ENCODE measurements around the gene CHMP1A.
A peak's percentile ranks its signal among the peaks of the same experiment; 100 is the strongest.
"Not testable (repeated sequence)": the region's sequence is repeated elsewhere in the genome, so short reads cannot be mapped to it uniquely, and the experiment has no call there.

Gene CHMP1A

GRCh38 chr16:89667633-89668032 lies 10.1 kb upstream of the CHMP1A start:
- Histone ChIP-seq H3K14ac (ENCODE audit: low read length) (no peak overlapping the region), H3K4me1 (ENCODE audit: control insufficient read depth in 1 of 2, insufficient read depth in 2 of 2, low read length in 2 of 2) (no peaks in the 10 kb centered on the region), H3K27ac (ENCODE audit: low read depth, low read length) (no peak overlapping the region), H3K36me3 (ENCODE audit: control insufficient read depth in 1 of 2, insufficient read depth in 2 of 2, low read length in 2 of 2) (peaks cover 19 to 20% of the 10 kb centered on the region in 2 experiments), H2BK5ac (ENCODE audit: low read depth, low read length, poor library complexity) (no peak overlapping the region), H4K12ac (ENCODE audit: low read depth, low read length) (no peak overlapping the region), H3K4me2 (ENCODE audit: low read length) (no peak overlapping the region), H4K91ac (ENCODE audit: low read depth, low read length) (no peak overlapping the region), H3K18ac (ENCODE audit: low read length) (no peak overlapping the region), H2AK5ac (ENCODE audit: low read length) (no peak overlapping the region), H3K4me3 (ENCODE audit: low read depth, low read length) (peak overlapping the region; percentile 2), H3K9me3 (ENCODE audit: insufficient read depth, low read depth, low read length) (peaks cover 13% of the 10 kb centered on the region), H2BK12ac (ENCODE audit: low read length) (no peak overlapping the region), H3K27me3 (ENCODE audit: insufficient read depth, low read length) (no peaks in the 10 kb centered on the region), H2BK120ac (ENCODE audit: insufficient read depth, low read length, poor library complexity) (no peak overlapping the region), H3K79me1 (ENCODE audit: low read length) (no peaks in the 10 kb centered on the region), H3K4ac (ENCODE audit: low read depth, low read length) (no peak overlapping the region), H2AFZ (ENCODE audit: insufficient read depth, low read length, poor library complexity) (no peak overlapping the region), H3K9ac (ENCODE audit: low read length) (no peak overlapping the region), H4K8ac (ENCODE audit: low read depth, low read length) (no peak overlapping the region), H3K23ac (ENCODE audit: low read length) (no peak overlapping the region), H3K79me2 (ENCODE audit: control insufficient read depth, insufficient read depth, low read length, poor library complexity) (no peaks in the 10 kb centered on the region)
- DNase-seq: no peak
- WGBS (ENCODE audit: extremely low coverage, insufficient coverage, insufficient read length): no CpG with 5 or more reads among the region's 9 CpGs

- not testable (repeated sequence) for H3K27me3 ChIP-seq (ENCODE audit: insufficient read depth, low read length); H2BK120ac ChIP-seq (ENCODE audit: insufficient read depth, low read length, poor library complexity); H2BK5ac ChIP-seq (ENCODE audit: low read depth, low read length, poor library complexity); H3K79me1 ChIP-seq (ENCODE audit: low read length); H2AFZ ChIP-seq (ENCODE audit: insufficient read depth, low read length, poor library complexity); H4K91ac ChIP-seq (ENCODE audit: low read depth, low read length); H3K14ac ChIP-seq (ENCODE audit: low read length); H2BK12ac ChIP-seq (ENCODE audit: low read length); H2AK5ac ChIP-seq (ENCODE audit: low read length); H4K12ac ChIP-seq (ENCODE audit: low read depth, low read length); H4K8ac ChIP-seq (ENCODE audit: low read depth, low read length); H3K4me2 ChIP-seq (ENCODE audit: low read length); H3K4me3 ChIP-seq (ENCODE audit: low read depth, low read length); H3K4ac ChIP-seq (ENCODE audit: low read depth, low read length); H3K79me2 ChIP-seq (ENCODE audit: control insufficient read depth, insufficient read depth, low read length, poor library complexity); H3K27ac ChIP-seq (ENCODE audit: low read depth, low read length); H3K18ac ChIP-seq (ENCODE audit: low read length); H3K23ac ChIP-seq (ENCODE audit: low read length); H3K4me1 ChIP-seq (ENCODE audit: control insufficient read depth in 1 of 2, insufficient read depth in 2 of 2, low read length in 2 of 2); H3K9ac ChIP-seq (ENCODE audit: low read length)
- no CpG with 5 or more reads among the region's 7 CpGs for WGBS (ENCODE audit: extremely low coverage, insufficient coverage, insufficient read length)
- DNase-seq: peak in 1 of 2 donors; percentile 54
- Histone ChIP-seq H3K9me3 (ENCODE audit: insufficient read depth, low read depth, low read length) (peaks cover 13% of the 10 kb centered on the region), H3K36me3 (ENCODE audit: control insufficient read depth in 1 of 2, insufficient read depth in 2 of 2, low read length in 2 of 2) (peaks cover 20 to 21% of the 10 kb centered on the region in 2 experiments)
These were observed 9.5 kb upstream of the CHMP1A start for GRCh38 chr16:89667000-89667399.

- H3K4me3 ChIP-seq (ENCODE audit: low read depth, low read length); H3K4ac ChIP-seq (ENCODE audit: low read depth, low read length); H3K18ac ChIP-seq (ENCODE audit: low read length); H4K8ac ChIP-seq (ENCODE audit: low read depth, low read length); H4K12ac ChIP-seq (ENCODE audit: low read depth, low read length); H4K91ac ChIP-seq (ENCODE audit: low read depth, low read length); H3K79me2 ChIP-seq (ENCODE audit: control insufficient read depth, insufficient read depth, low read length, poor library complexity); H2BK120ac ChIP-seq (ENCODE audit: insufficient read depth, low read length, poor library complexity); H3K23ac ChIP-seq (ENCODE audit: low read length); H3K4me2 ChIP-seq (ENCODE audit: low read length); H2BK5ac ChIP-seq (ENCODE audit: low read depth, low read length, poor library complexity); H3K27ac ChIP-seq (ENCODE audit: low read depth, low read length); H3K14ac ChIP-seq (ENCODE audit: low read length); H3K27me3 ChIP-seq (ENCODE audit: insufficient read depth, low read length); H2AK5ac ChIP-seq (ENCODE audit: low read length); DNase-seq; H3K4me1 ChIP-seq (ENCODE audit: control insufficient read depth in 1 of 2, insufficient read depth in 2 of 2, low read length in 2 of 2); H2BK12ac ChIP-seq (ENCODE audit: low read length); H3K79me1 ChIP-seq (ENCODE audit: low read length); H2AFZ ChIP-seq (ENCODE audit: insufficient read depth, low read length, poor library complexity); H3K9ac ChIP-seq (ENCODE audit: low read length): not testable (repeated sequence)
- WGBS (ENCODE audit: extremely low coverage, insufficient coverage, insufficient read length): no CpG with 5 or more reads among the region's 11 CpGs
- peaks cover 27 to 32% of the 10 kb centered on the region in 2 experiments for H3K36me3 ChIP-seq (ENCODE audit: control insufficient read depth in 1 of 2, insufficient read depth in 2 of 2, low read length in 2 of 2)
- H3K9me3 ChIP-seq (ENCODE audit: insufficient read depth, low read depth, low read length): peaks cover 14% of the 10 kb centered on the region
These were observed 6.7 kb upstream of the CHMP1A start for GRCh38 chr16:89664238-89664637.

- Histone ChIP-seq H4K8ac (ENCODE audit: low read depth, low read length) (no peak overlapping the region), H3K27me3 (ENCODE audit: insufficient read depth, low read length) (no peaks in the 10 kb centered on the region), H3K79me2 (ENCODE audit: control insufficient read depth, insufficient read depth, low read length, poor library complexity) (peaks cover 17% of the 10 kb centered on the region), H3K9me3 (ENCODE audit: insufficient read depth, low read depth, low read length) (peaks cover 10% of the 10 kb centered on the region), H2AK5ac (ENCODE audit: low read length) (no peak overlapping the region), H2BK12ac (ENCODE audit: low read length) (no peak overlapping the region), H2BK120ac (ENCODE audit: insufficient read depth, low read length, poor library complexity) (no peak overlapping the region), H3K9ac (ENCODE audit: low read length) (no peak overlapping the region), H3K14ac (ENCODE audit: low read length) (no peak overlapping the region), H3K4me1 (ENCODE audit: control insufficient read depth in 1 of 2, insufficient read depth in 2 of 2, low read length in 2 of 2) (peaks cover 12% of the 10 kb centered on the region in 2 experiments), H3K4me2 (ENCODE audit: low read length) (no peak overlapping the region), H2BK5ac (ENCODE audit: low read depth, low read length, poor library complexity) (no peak overlapping the region), H3K4me3 (ENCODE audit: low read depth, low read length) (no peak overlapping the region), H3K36me3 (ENCODE audit: control insufficient read depth in 1 of 2, insufficient read depth in 2 of 2, low read length in 2 of 2) (peaks cover 26 to 31% of the 10 kb centered on the region in 2 experiments), H3K79me1 (ENCODE audit: low read length) (peaks cover 6% of the 10 kb centered on the region), H3K23ac (ENCODE audit: low read length) (no peak overlapping the region), H4K91ac (ENCODE audit: low read depth, low read length) (no peak overlapping the region), H2AFZ (ENCODE audit: insufficient read depth, low read length, poor library complexity) (no peak overlapping the region), H3K4ac (ENCODE audit: low read depth, low read length) (no peak overlapping the region), H3K18ac (ENCODE audit: low read length) (no peak overlapping the region), H3K27ac (ENCODE audit: low read depth, low read length) (no peak overlapping the region), H4K12ac (ENCODE audit: low read depth, low read length) (no peak overlapping the region)
- WGBS (ENCODE audit: extremely low coverage, insufficient coverage, insufficient read length): no CpG with 5 or more reads among the region's 9 CpGs
- DNase-seq: no peak
These were observed 3.7 kb upstream of the CHMP1A start for GRCh38 chr16:89661215-89661614.

Measured in trophoblast cell (in vitro differentiated cells and primary cell).